Aorta (tissue), 4 donors: ENCODE results near the gene FAM229A. TPM values are rescaled to one million over a fixed set of nuclear protein-coding genes. Genes with fewer than 3 reads are reported as not detected.

Experiments used
- polyA plus RNA-seq, 2 donors: library from polyadenylated mRNA; stranded (reverse); fragments of 200-250 nt; gene quantifications; one replicate each; pipeline ENCODE4 v1.2.3, GENCODE V29; 2013
- total RNA-seq, 2 donors: library from RNA; stranded (reverse); fragmentation: NEBNext Ultra II Directional; extraction: Animal tissue kit (Norgen Biotek cat#: 25700); gene quantifications; one replicate each; pipeline ENCODE4 v1.2.1, GENCODE V29; 2021
- donor health status: healthy with polysubstance abuse.
- donor health status: Bipolar disorder and iron deficiency.
- donor health status: DM: no; HTN: no; CAD: no.
- donor health status: DM: yes; HTN: yes; CAD: no.

FAM229A gene
- total and polyA plus RNA-seq, 4 donors = 2.3 to 40.1 (median 9.1) TPM

Other genes starting within 250 kb of the FAM229A start
- 10 to 100 TPM; 46.7 to 55.5 TPM for gene TXLNA, start 182.8 kb downstream of the FAM229A start, total RNA-seq
- gene TXLNA, start 182.8 kb downstream of the FAM229A start, polyA plus RNA-seq = 10 to 100 TPM; 14.3 to 23.9 TPM
- 1 to 10 TPM; 4.8 to 7.1 TPM for gene CCDC28B, start 161.9 kb downstream of the FAM229A start, total RNA-seq
- gene CCDC28B, start 161.9 kb downstream of the FAM229A start, polyA plus RNA-seq = 10 to 100 TPM in 1 of 2 donors, 1 to 10 TPM in 1; 2.8 to 10.5 TPM
- gene IQCC, start 156.8 kb downstream of the FAM229A start, total RNA-seq = 1 to 10 TPM in 1 of 2 donors, under 1 TPM in 1; 0.62 to 1.4 TPM
- gene IQCC, start 156.8 kb downstream of the FAM229A start, polyA plus RNA-seq = 1 to 10 TPM in 1 of 2 donors, under 1 TPM in 1; 0.50 to 2.4 TPM
- gene DCDC2B, start 153.4 kb downstream of the FAM229A start, total RNA-seq = not detected
- gene DCDC2B, start 153.4 kb downstream of the FAM229A start, polyA plus RNA-seq = not detected
- gene TMEM234, start 140.1 kb downstream of the FAM229A start, total RNA-seq = 10 to 100 TPM; 18.0 to 24.3 TPM
- 10 to 100 TPM; 10.4 to 21.0 TPM for gene TMEM234, start 140.1 kb downstream of the FAM229A start, polyA plus RNA-seq
- 100 to 1,000 TPM; 102 to 108 TPM for gene EIF3I, start 140.1 kb downstream of the FAM229A start, total RNA-seq
- 100 to 1,000 TPM; 127 to 141 TPM for gene EIF3I, start 140.1 kb downstream of the FAM229A start, polyA plus RNA-seq
- 10 to 100 TPM in 1 of 2 donors, 1 to 10 TPM in 1; 9.6 to 11.8 TPM for gene FAM167B, start 115.3 kb downstream of the FAM229A start, total RNA-seq
- gene FAM167B, start 115.3 kb downstream of the FAM229A start, polyA plus RNA-seq = 1 to 10 TPM; 3.6 to 3.8 TPM
- gene LCK, start 111.2 kb downstream of the FAM229A start, total RNA-seq = 1 to 10 TPM; 2.4 to 4.6 TPM
- gene LCK, start 111.2 kb downstream of the FAM229A start, polyA plus RNA-seq = 1 to 10 TPM in 1 of 2 donors, under 1 TPM in 1; 0.18 to 1.6 TPM
- gene HDAC1, start 70.4 kb downstream of the FAM229A start, total RNA-seq = 10 to 100 TPM; 47.9 to 55.5 TPM
- 10 to 100 TPM; 37.2 to 65.5 TPM for gene HDAC1, start 70.4 kb downstream of the FAM229A start, polyA plus RNA-seq
- 10 to 100 TPM; 31.0 to 34.7 TPM for gene MARCKSL1, start 26.3 kb downstream of the FAM229A start, total RNA-seq
- gene MARCKSL1, start 26.3 kb downstream of the FAM229A start, polyA plus RNA-seq = 10 to 100 TPM in 1 of 2 donors, 1 to 10 TPM in 1; 4.7 to 10.1 TPM
- gene TSSK3, start 54 bp upstream of the FAM229A start, total RNA-seq = 1 to 10 TPM; 1.7 to 2.2 TPM
- gene TSSK3, start 54 bp upstream of the FAM229A start, polyA plus RNA-seq = under 1 TPM in 1 of 2 donors, not detected in 1; 0.41 TPM
- 10 to 100 TPM; 55.2 to 62.8 TPM for gene BSDC1, start 32.0 kb upstream of the FAM229A start, total RNA-seq
- gene BSDC1, start 32.0 kb upstream of the FAM229A start, polyA plus RNA-seq = 10 to 100 TPM; 26.4 to 42.9 TPM
- under 1 TPM in 1 of 2 donors, not detected in 1; 0.03 TPM for gene ZBTB8B, start 102.6 kb upstream of the FAM229A start, total RNA-seq
- not detected for gene ZBTB8B, start 102.6 kb upstream of the FAM229A start, polyA plus RNA-seq
- 10 to 100 TPM in 1 of 2 donors, 1 to 10 TPM in 1; 7.6 to 10.4 TPM for gene ZBTB8A, start 176.9 kb upstream of the FAM229A start, total RNA-seq
- gene ZBTB8A, start 176.9 kb upstream of the FAM229A start, polyA plus RNA-seq = 1 to 10 TPM; 1.9 to 3.0 TPM